Measurements from ENCODE around the gene NDUFA13. TPM values are rescaled to one million over a fixed set of nuclear protein-coding genes. Genes with fewer than 3 reads are reported as not detected.

The NDUFA13 gene
- total and polyA plus RNA-seq, 4 donors, result 183 to 307 (median 229) TPM

Other genes with a start within 250 kb of the NDUFA13 start
- gene TM6SF2, start 242.9 kb upstream of the NDUFA13 start, total RNA-seq, result 1 to 10 TPM in 1 of 2 donors, under 1 TPM in 1; 0.23 to 3.1 TPM
- gene TM6SF2, start 242.9 kb upstream of the NDUFA13 start, polyA plus RNA-seq, result 10 to 100 TPM in 1 of 2 donors, 1 to 10 TPM in 1; 3.0 to 15.0 TPM
- gene SUGP1, start 195.7 kb upstream of the NDUFA13 start, total RNA-seq, result 10 to 100 TPM; 29.0 to 44.3 TPM
- 10 to 100 TPM; 22.0 to 58.4 TPM for gene SUGP1, start 195.7 kb upstream of the NDUFA13 start, polyA plus RNA-seq
- 10 to 100 TPM; 54.0 to 82.8 TPM for gene MAU2, start 195.4 kb upstream of the NDUFA13 start, total RNA-seq
- gene MAU2, start 195.4 kb upstream of the NDUFA13 start, polyA plus RNA-seq, result 10 to 100 TPM; 11.3 to 36.7 TPM
- 10 to 100 TPM; 78.6 to 86.7 TPM for gene GATAD2A, start 110.5 kb upstream of the NDUFA13 start, total RNA-seq
- 10 to 100 TPM; 17.9 to 22.7 TPM for gene GATAD2A, start 110.5 kb upstream of the NDUFA13 start, polyA plus RNA-seq
- gene TSSK6, start 677 bp upstream of the NDUFA13 start, total RNA-seq, result 1 to 10 TPM in 1 of 2 donors, under 1 TPM in 1; 0.84 to 1.2 TPM
- gene TSSK6, start 677 bp upstream of the NDUFA13 start, polyA plus RNA-seq, result 1 to 10 TPM in 1 of 2 donors, under 1 TPM in 1; 0.50 to 1.3 TPM
- 1 to 10 TPM; 3.8 to 7.2 TPM for gene YJEFN3, start 12.7 kb downstream of the NDUFA13 start, total RNA-seq
- 10 to 100 TPM in 1 of 2 donors, under 1 TPM in 1; 0.75 to 60.1 TPM for gene YJEFN3, start 12.7 kb downstream of the NDUFA13 start, polyA plus RNA-seq
- 1 to 10 TPM in 1 of 2 donors, under 1 TPM in 1; 0.36 to 4.2 TPM for gene CILP2, start 22.0 kb downstream of the NDUFA13 start, total RNA-seq
- gene CILP2, start 22.0 kb downstream of the NDUFA13 start, polyA plus RNA-seq, result under 1 TPM in 1 of 2 donors, not detected in 1; 0.13 TPM
- gene PBX4, start 102.5 kb downstream of the NDUFA13 start, total RNA-seq, result 1 to 10 TPM in 1 of 2 donors, under 1 TPM in 1; 0.65 to 1.4 TPM
- gene PBX4, start 102.5 kb downstream of the NDUFA13 start, polyA plus RNA-seq, result 1 to 10 TPM in 1 of 2 donors, not detected in 1; 1.5 TPM
- 10 to 100 TPM in 1 of 2 donors, 1 to 10 TPM in 1; 5.7 to 11.7 TPM for gene LPAR2, start 112.0 kb downstream of the NDUFA13 start, total RNA-seq
- 10 to 100 TPM in 1 of 2 donors, 1 to 10 TPM in 1; 1.5 to 10.1 TPM for gene LPAR2, start 112.0 kb downstream of the NDUFA13 start, polyA plus RNA-seq
- 10 to 100 TPM; 14.9 to 25.6 TPM for gene GMIP, start 127.4 kb downstream of the NDUFA13 start, total RNA-seq
- gene GMIP, start 127.4 kb downstream of the NDUFA13 start, polyA plus RNA-seq, result 1 to 10 TPM; 3.4 to 5.9 TPM
- 10 to 100 TPM; 41.7 to 53.6 TPM for gene ATP13A1, start 147.5 kb downstream of the NDUFA13 start, total RNA-seq
- gene ATP13A1, start 147.5 kb downstream of the NDUFA13 start, polyA plus RNA-seq, result 100 to 1,000 TPM in 1 of 2 donors, 10 to 100 TPM in 1; 13.9 to 105 TPM
- 10 to 100 TPM; 11.3 to 13.3 TPM for gene ZNF101, start 152.6 kb downstream of the NDUFA13 start, total RNA-seq
- gene ZNF101, start 152.6 kb downstream of the NDUFA13 start, polyA plus RNA-seq, result 1 to 10 TPM; 2.0 to 6.5 TPM
- gene ZNF14, start 216.9 kb downstream of the NDUFA13 start, total RNA-seq, result 10 to 100 TPM in 1 of 2 donors, 1 to 10 TPM in 1; 6.2 to 10.9 TPM
- gene ZNF14, start 216.9 kb downstream of the NDUFA13 start, polyA plus RNA-seq, result 1 to 10 TPM; 3.0 to 4.6 TPM